HEK293T (cell line): Measurements from ENCODE around the gene ARHGAP10.

ENCODE experiments used
- CTCF ChIA-PET: fragments of 350-600 bp; formaldehyde crosslinking; extraction: SDS; loops from one replicate; lab custom pipeline; 2021; ENCODE audit warnings: antibody characterized with exemption, inconsistent platforms; lab: Yijun Ruan, JAX
- POLR2A ChIA-PET: fragments of 350-600 bp; formaldehyde crosslinking; extraction: SDS; loops from one replicate; lab custom pipeline; 2020; ENCODE audit warnings: antibody characterized with exemption, inconsistent platforms; lab: Yijun Ruan, JAX
- DNase-seq: peaks from one replicate; pipeline ENCODE4 v3.0.0; 2012; ENCODE audit warnings: mixed read lengths; ENCODE audit errors: extremely low spot score
- ARNT ChIP-seq: fragments of 450-650 bp; IDR thresholded peaks from 2 replicates; pipeline ENCODE4 v1.6.1; 2017; ENCODE audit warnings: mild to moderate bottlenecking
- BHLHE40 ChIP-seq: fragments of 450-650 bp; IDR thresholded peaks from 2 replicates; pipeline ENCODE4 v1.6.1; 2016; ENCODE audit warnings: mild to moderate bottlenecking, moderate library complexity, borderline replicate concordance
- CTBP1 ChIP-seq: fragments of 450-650 bp; IDR thresholded peaks from 2 replicates; pipeline ENCODE4 v1.6.1; 2016; ENCODE audit warnings: borderline replicate concordance
- ELF4 ChIP-seq: fragments of 450-650 bp; IDR thresholded peaks from 2 replicates; pipeline ENCODE4 v1.6.1; 2017; ENCODE audit warnings: antibody characterized with exemption
- FOXA1 ChIP-seq: fragments of 450-650 bp; IDR thresholded peaks from 2 replicates; pipeline ENCODE4 v1.6.1; 2016; ENCODE audit warnings: mild to moderate bottlenecking
- FOXK2 ChIP-seq: fragments of 450-650 bp; IDR thresholded peaks from 2 replicates; pipeline ENCODE4 v1.6.1; 2016; ENCODE audit warnings: mild to moderate bottlenecking
- FOXM1 ChIP-seq: fragments of 450-650 bp; IDR thresholded peaks from 2 replicates; pipeline ENCODE4 v1.6.1; 2017; ENCODE audit warnings: mild to moderate bottlenecking, borderline replicate concordance
- HDGF ChIP-seq: fragments of 450-650 bp; IDR thresholded peaks from 2 replicates; pipeline ENCODE4 v1.6.1; 2017; ENCODE audit warnings: antibody characterized with exemption, borderline replicate concordance
- L3MBTL2 ChIP-seq: fragments of 450-650 bp; conservative IDR thresholded peaks from 2 replicates; pipeline ENCODE4 v1.6.1; 2016; ENCODE audit warnings: mild to moderate bottlenecking
- LEF1 ChIP-seq: fragments of 450-650 bp; IDR thresholded peaks from 2 replicates; pipeline ENCODE4 v1.6.1; 2017; ENCODE audit warnings: mild to moderate bottlenecking, borderline replicate concordance
- NFRKB ChIP-seq: fragments of 450-650 bp; IDR thresholded peaks from 2 replicates; pipeline ENCODE4 v1.6.1; 2016; ENCODE audit warnings: mild to moderate bottlenecking, moderate library complexity
- PKNOX1 ChIP-seq: fragments of 450-650 bp; IDR thresholded peaks from 2 replicates; pipeline ENCODE4 v1.6.1; 2016
- SP1 ChIP-seq: fragments of 450-650 bp; IDR thresholded peaks from 2 replicates; pipeline ENCODE4 v1.6.1; 2017
- SUZ12 ChIP-seq: fragments of 450-650 bp; IDR thresholded peaks from 2 replicates; pipeline ENCODE4 v1.6.1; 2016; ENCODE audit warnings: mild to moderate bottlenecking
- TARDBP ChIP-seq: fragments of 450-650 bp; IDR thresholded peaks from 2 replicates; pipeline ENCODE4 v1.6.1; 2016
- ZNF384 ChIP-seq: fragments of 450-650 bp; IDR thresholded peaks from 2 replicates; pipeline ENCODE4 v1.6.1; 2016

Gene ARHGAP10

GRCh38 chr4:148089624-148090023, 357.7 kb downstream of the ARHGAP10 start:
- TF ChIP-seq SUZ12 (no peak), L3MBTL2 (no peak), NFRKB (no peak), BHLHE40 (no peak), TARDBP (no peak), LEF1 (no peak), ZNF384 (no peak), FOXM1 (no peak), HDGF (no peak), CTBP1 (no peak), PKNOX1 (no peak), FOXK2 (no peak), FOXA1 (no peak), SP1 (no peak), ARNT (no peak), ELF4 (no peak)
- POLR2A ChIA-PET = no interaction called here
- no peak for DNase-seq
- CTCF ChIA-PET = no interaction called here

GRCh38 chr4:148090029-148090428, 358.1 kb downstream of the ARHGAP10 start:
- CTCF ChIA-PET = no interaction called here
- POLR2A ChIA-PET = no interaction called here
- TF ChIP-seq FOXK2 (no peak), SUZ12 (no peak), ELF4 (no peak)
- DNase-seq = no peak

- POLR2A ChIA-PET = no interaction called here
- CTCF ChIA-PET = no interaction called here
- TF ChIP-seq L3MBTL2 (no peak), HDGF (no peak), TARDBP (no peak), FOXM1 (no peak), FOXA1 (no peak), ELF4 (no peak), BHLHE40 (no peak), PKNOX1 (no peak), ZNF384 (no peak), ARNT (no peak), SP1 (no peak), NFRKB (no peak)
- DNase-seq = no peak
Observed at GRCh38 chr4:148090503-148091476, 358.9 kb downstream of the ARHGAP10 start.

- TF ChIP-seq TARDBP (no peak), LEF1 (no peak), ZNF384 (no peak), FOXA1 (no peak), NFRKB (no peak), ELF4 (no peak), SP1 (no peak), FOXM1 (no peak), HDGF (no peak), ARNT (no peak)
- no peak for DNase-seq
- CTCF ChIA-PET = no interaction called here
- POLR2A ChIA-PET = no interaction called here
Observed at GRCh38 chr4:148091896-148092295, 360.0 kb downstream of the ARHGAP10 start.

GRCh38 chr4:148092316-148093014, 360.6 kb downstream of the ARHGAP10 start:
- CTCF ChIA-PET = no interaction called here
- TF ChIP-seq HDGF = no peak
- no peak for TF ChIP-seq CTBP1
- no peak for TF ChIP-seq L3MBTL2
- TF ChIP-seq FOXM1 = no peak
- no peak for TF ChIP-seq BHLHE40
- TF ChIP-seq PKNOX1 = no peak
- TF ChIP-seq TARDBP = no peak
- no peak for DNase-seq
- POLR2A ChIA-PET = no interaction called here

GRCh38 chr4:148093065-148093464, 361.2 kb downstream of the ARHGAP10 start:
- TF ChIP-seq CTBP1 = no peak
- no peak for TF ChIP-seq SP1
- no peak for TF ChIP-seq FOXA1
- no peak for TF ChIP-seq ARNT
- no peak for TF ChIP-seq FOXK2
- TF ChIP-seq LEF1 = no peak
- no peak for TF ChIP-seq TARDBP
- no peak for TF ChIP-seq PKNOX1
- TF ChIP-seq ELF4 = no peak
- no peak for TF ChIP-seq HDGF
- no peak for TF ChIP-seq NFRKB
- no peak for TF ChIP-seq L3MBTL2
- TF ChIP-seq SUZ12 = no peak
- no peak for TF ChIP-seq ZNF384
- POLR2A ChIA-PET = no interaction called here
- CTCF ChIA-PET = no interaction called here
- DNase-seq = no peak
